ENCODE results near the gene ADCY5.

- no peak for TF ChIP-seq CTCF (IDR thresholded peaks at IDR 0.05)
- no peak for TF ChIP-seq POLR2A (IDR thresholded peaks at IDR 0.05)
These were observed 39.9 kb upstream of the ADCY5 start for GRCh38 chr3:123488645-123489347.

Measured in lower leg skin (tissue), 3 donors.